GM06990 (cell line): Measurements from ENCODE around the gene DDX24.
"Not testable (repeated sequence)": the region's sequence is repeated elsewhere in the genome, so short reads cannot be mapped to it uniquely, and the experiment has no call there.

Source experiments
- DNase-seq: peaks from one replicate; pipeline ENCODE4 v3.0.0-alpha.2; 2011; ENCODE audit not compliant: insufficient read length; ENCODE audit errors: extremely low read depth
- H3K27me3 ChIP-seq: replicated peaks from 2 replicates; pipeline ENCODE4 v1.6.0; 2011; ENCODE audit warnings: low read length; ENCODE audit not compliant: control insufficient read depth, insufficient read depth
- H3K36me3 ChIP-seq: 2 replicates; pipeline ENCODE4 v1.5.1; 2011; ENCODE audit warnings: low read length; ENCODE audit not compliant: control insufficient read depth, insufficient read depth
- H3K4me3 ChIP-seq: replicated peaks from 2 replicates; pipeline ENCODE4 v1.5.1; 2011; ENCODE audit warnings: low read depth, mild to moderate bottlenecking, control low read depth, low read length
- CTCF ChIP-seq: IDR thresholded peaks from 2 replicates; pipeline ENCODE4 v1.5.1; 2011; ENCODE audit warnings: low read length, control low read depth, mild to moderate bottlenecking, inconsistent platforms; ENCODE audit not compliant: insufficient read depth, poor library complexity, severe bottlenecking

DDX24 gene

DNA sequence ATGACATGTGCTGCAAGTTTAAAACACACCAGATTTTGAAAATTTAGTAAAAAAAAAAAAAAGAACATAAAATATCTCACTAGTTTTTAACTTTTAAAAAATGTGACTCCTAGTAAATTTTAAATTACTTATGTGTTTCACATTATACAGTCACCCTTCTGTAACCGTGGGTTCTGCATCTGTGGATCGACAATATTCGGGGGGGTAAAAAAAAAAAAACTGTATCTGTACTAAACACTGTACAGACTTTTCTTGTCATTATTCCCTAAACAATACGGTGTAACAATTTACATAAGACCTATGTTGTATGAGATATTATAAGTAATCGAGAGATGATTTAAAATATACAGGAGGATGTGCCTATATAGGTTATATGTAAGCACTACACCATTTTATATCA lies 3.2 kb downstream of the DDX24 start:
- no peak for DNase-seq
- Histone ChIP-seq H3K4me3 (no peak overlapping the region), H3K27me3 (no peaks in the 10 kb centered on the region)

DNA sequence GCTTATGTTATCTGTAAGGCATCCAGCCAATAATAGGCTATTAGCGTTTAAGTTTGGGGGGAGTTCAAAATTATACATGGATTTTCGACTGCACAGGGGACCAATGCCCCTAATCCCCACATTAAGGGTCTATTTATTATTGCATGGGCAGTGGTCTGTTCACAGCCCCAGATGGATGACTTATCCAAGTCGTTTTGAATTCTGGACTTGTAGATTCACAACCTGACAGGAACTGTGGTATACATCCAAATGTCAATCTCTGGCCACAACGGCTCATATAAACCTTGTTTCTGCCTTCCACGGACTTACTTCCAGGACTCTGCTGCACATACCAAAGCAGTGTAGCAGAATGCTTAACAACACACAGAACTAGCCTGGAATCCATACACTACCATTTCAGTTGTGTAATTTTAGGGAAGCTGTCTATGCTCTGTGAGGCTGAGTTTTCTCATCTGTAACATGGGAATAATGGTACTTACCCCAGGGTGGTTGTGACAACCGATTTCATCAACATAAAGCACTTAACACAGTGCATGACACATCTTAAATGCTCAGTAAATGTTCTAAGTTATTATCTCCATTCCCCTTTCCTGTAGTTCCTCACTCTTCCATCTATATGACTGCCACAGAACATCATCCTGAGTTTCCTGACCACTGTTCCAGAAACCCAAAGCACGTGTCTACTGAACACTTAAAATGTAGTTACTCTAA lies 3.7 kb downstream of the DDX24 start:
- H3K36me3 ChIP-seq: peaks cover 1% of the 10 kb centered on the region
- no peak for TF ChIP-seq CTCF
- DNase-seq: no peak

More for the DNA sequence above, 3.2 kb downstream of the DDX24 start:
- no peak for TF ChIP-seq CTCF
- peaks cover 1% of the 10 kb centered on the region for H3K36me3 ChIP-seq

GRCh38 chr14:94075008-94075407 lies 6.0 kb downstream of the DDX24 start:
- Histone ChIP-seq H3K4me3 (no peak overlapping the region), H3K27me3 (no peaks in the 10 kb centered on the region), H3K36me3 (peaks cover 1% of the 10 kb centered on the region)
- no peak for DNase-seq
- no peak for TF ChIP-seq CTCF

More for the DNA sequence above, 3.7 kb downstream of the DDX24 start:
- no peaks in the 10 kb centered on the region for H3K27me3 ChIP-seq
- H3K4me3 ChIP-seq: no peak overlapping the region

DNA sequence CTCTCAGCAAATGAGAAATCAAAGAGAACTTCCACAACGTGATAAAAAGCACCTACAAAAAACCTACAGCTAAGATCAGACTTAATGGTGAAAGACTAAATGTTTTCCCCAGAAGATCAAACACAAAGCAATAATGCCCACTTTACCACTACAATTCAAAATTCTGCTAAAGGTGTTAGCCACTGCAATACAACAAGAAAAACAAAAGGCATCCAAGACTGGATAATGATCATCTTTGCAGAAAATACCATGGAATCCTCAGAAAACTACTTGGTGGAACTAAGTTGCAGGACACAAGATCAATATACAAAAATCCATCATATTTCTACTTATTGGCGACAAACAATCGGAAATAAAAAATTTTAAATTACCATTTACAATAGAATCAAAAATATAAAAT lies 6.5 kb downstream of the DDX24 start:
- Histone ChIP-seq H3K4me3 (no peak overlapping the region), H3K27me3 (no peaks in the 10 kb centered on the region), H3K36me3 (peaks cover 1% of the 10 kb centered on the region)
- TF ChIP-seq CTCF: no peak
- DNase-seq: no peak

- H3K36me3 ChIP-seq, H3K4me3 ChIP-seq, DNase-seq, H3K27me3 ChIP-seq: not testable (repeated sequence)
These were observed 8.9 kb downstream of the DDX24 start for GRCh38 chr14:94072076-94072475.

DNA sequence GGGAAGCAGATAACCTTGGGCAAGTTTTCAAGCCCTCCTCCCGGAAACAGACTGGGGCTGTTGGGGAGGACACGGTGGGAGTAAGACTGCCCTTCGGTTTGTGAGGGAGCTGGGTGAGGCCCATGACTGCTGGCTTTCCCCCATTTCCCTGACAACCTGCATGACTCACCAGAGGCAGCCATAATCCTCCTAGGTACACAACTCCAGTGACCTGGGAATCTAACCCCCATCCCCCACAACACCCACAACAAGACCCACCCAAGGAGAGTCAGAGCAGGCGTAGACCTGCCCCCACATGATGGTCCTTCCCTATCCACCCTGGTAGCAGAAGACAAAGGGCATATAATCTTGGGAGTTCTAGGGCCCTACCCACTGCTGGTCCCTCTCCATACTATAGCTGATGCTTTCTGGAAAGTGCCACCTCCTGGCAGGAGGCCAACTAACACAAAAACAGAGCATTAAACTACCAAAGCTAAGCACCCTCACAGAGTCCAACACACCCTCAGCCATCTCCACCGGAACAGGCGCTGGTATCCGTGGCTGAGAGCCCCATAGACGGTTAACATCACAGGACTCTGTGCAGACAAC lies 14.8 kb downstream of the DDX24 start:
- TF ChIP-seq CTCF: no peak
- Histone ChIP-seq H3K27me3 (no peaks in the 10 kb centered on the region), H3K36me3 (peaks cover 6% of the 10 kb centered on the region)

More for the DNA sequence above, 14.8 kb downstream of the DDX24 start:
- DNase-seq: no peak
- no peak overlapping the region for H3K4me3 ChIP-seq
